K562 (cell line): ENCODE results near the gene NKAPL. TPM values are rescaled to one million over a fixed set of nuclear protein-coding genes. Genes with fewer than 3 reads are reported as not detected.

Source experiments
- C11orf30 ChIP-seq: fragments of 450-650 bp; IDR thresholded peaks from 2 replicates; pipeline ENCODE4 v1.6.1; 2016; ENCODE audit warnings: low read depth, mild to moderate bottlenecking
- CREB1 ChIP-seq, 2 experiments: sonication (generic) in 1 of 2; formaldehyde crosslinking in 1 of 2; IDR thresholded peaks; 2 replicates each; pipeline versions ENCODE4 v1.6.1 to v1.8.0; 2012 to 2022; ENCODE audit warnings: inconsistent platforms in 1 of 2, mild to moderate bottlenecking in 1 of 2, missing genetic modification reagents in 1 of 2, moderate library complexity in 1 of 2
- GATA2 ChIP-seq: sonication (generic); formaldehyde crosslinking; IDR thresholded peaks from 2 replicates; pipeline ENCODE4 v1.4.0; 2020; ENCODE audit warnings: mild to moderate bottlenecking, missing genetic modification reagents
- IRF2 ChIP-seq: sonication (generic); formaldehyde crosslinking; IDR thresholded peaks from 2 replicates; pipeline ENCODE4 v1.8.1; 2022; ENCODE audit warnings: mild to moderate bottlenecking, missing genetic modification reagents
- MCM7 ChIP-seq, 2 experiments: fragments of 450-650 bp; IDR thresholded peaks; 2 replicates each; pipeline ENCODE4 v1.6.1; 2016 to 2018
- MEF2D ChIP-seq: conservative IDR thresholded peaks from 2 replicates; pipeline ENCODE4 v1.6.1; 2016; ENCODE audit warnings: low read depth, missing genetic modification characterization, missing compliant biosample characterization
- MTA2 ChIP-seq: fragments of 450-650 bp; IDR thresholded peaks from 2 replicates; pipeline ENCODE4 v1.6.1; 2016; ENCODE audit warnings: low read depth
- PHB2 ChIP-seq: fragments of 450-650 bp; IDR thresholded peaks from 2 replicates; pipeline ENCODE4 v1.6.1; 2017; ENCODE audit warnings: low read depth
- POLR3A ChIP-seq: IDR thresholded peaks from 2 replicates; pipeline ENCODE4 v1.6.1; 2011; ENCODE audit warnings: borderline replicate concordance, mild to moderate bottlenecking, moderate library complexity; ENCODE audit not compliant: insufficient read length, insufficient read depth; ENCODE audit errors: extremely low read depth
- PRPF4 ChIP-seq: fragments of 200-400 bp; formaldehyde crosslinking; IDR thresholded peaks from one replicate; pipeline ENCODE4 v1.6.1; 2017; ENCODE audit warnings: low read length, low read depth, mild to moderate bottlenecking; ENCODE audit not compliant: insufficient read depth, poor library complexity, severe bottlenecking
- SMARCB1 ChIP-seq: IDR thresholded peaks from 2 replicates; pipeline ENCODE4 v1.6.1; 2011; ENCODE audit warnings: improper control_type of control experiment, low read depth; ENCODE audit not compliant: insufficient read length
- SNRNP70 ChIP-seq: fragments of 200-400 bp; formaldehyde crosslinking; optimal IDR thresholded peaks from 2 replicates; pipeline ENCODE3; 2017; ENCODE audit warnings: low read depth, low read length
- TARDBP ChIP-seq: fragments of 450-650 bp; IDR thresholded peaks from 2 replicates; pipeline ENCODE4 v1.6.1; 2016
- TSC22D4 ChIP-seq: fragments of 450-650 bp; IDR thresholded peaks from 2 replicates; pipeline ENCODE4 v1.6.1; 2016; ENCODE audit warnings: missing genetic modification characterization, missing biosample characterization, control low read depth
- ZZZ3 ChIP-seq: fragments of 450-650 bp; IDR thresholded peaks from 2 replicates; pipeline ENCODE4 v1.6.1; 2016; ENCODE audit warnings: antibody characterized with exemption, mild to moderate bottlenecking, moderate library complexity
- polyA plus RNA-seq, 8 experiments: library from polyadenylated mRNA; depleted of rRNA in 4 of 8; stranded (reverse) in 5 of 8; unstranded in 3 of 8; fragments of >200 nt; fragmentation: Nextera tagmentation in 2 of 8; fragmentation: Illumina TruSeq in 1 of 8; extraction: Ambion mirVana in 2 of 8; extraction: Trizol in 1 of 8; gene quantifications; 2 replicates each; pipeline versions ENCODE4 v1.2.1 to v1.2.3, GENCODE V29; 2011 to 2014; ENCODE audit warnings: inconsistent platforms in 1 of 8, missing spikeins in 1 of 8
- total RNA-seq, 7 experiments: library from RNA; depleted of rRNA in 6 of 7; stranded (reverse); fragments of >200 nt in 6 of 7; fragmentation: Illumina TruSeq in 2 of 7; extraction: Trizol in 2 of 7; gene quantifications; 2 replicates each; pipeline versions ENCODE4 v1.2.1 to v1.2.3, GENCODE V29; 2011 to 2021; ENCODE audit warnings: low replicate concordance in 1 of 7
- TF ChIP-seq, protein P1 (sequence below): fragments of 450-650 bp; IDR thresholded peaks from 2 replicates; pipeline ENCODE4 v1.6.1; 2016; ENCODE audit warnings: low read depth, mild to moderate bottlenecking, moderate library complexity
- TF ChIP-seq, protein P2 (sequence below), 2 experiments: fragments of 200-800 bp in 1 of 2; sonication (Bioruptor generic) in 1 of 2; sonication (generic) in 1 of 2; formaldehyde crosslinking in 1 of 2; IDR thresholded peaks in 1 of 2; conservative IDR thresholded peaks in 1 of 2; 2 replicates each; pipeline versions ENCODE4 v1.5.0 to v1.6.1; 2016 to 2020; ENCODE audit warnings: missing compliant biosample characterization in 1 of 2, missing genetic modification characterization in 1 of 2, missing genetic modification reagents in 1 of 2
- TF ChIP-seq, protein P3 (sequence below): fragments of 250-450 bp; sonication (Bioruptor Pico); IDR thresholded peaks from 2 replicates; pipeline ENCODE4 v1.8.0; 2021; ENCODE audit warnings: mild to moderate bottlenecking, moderate library complexity
- TF ChIP-seq, protein P4 (sequence below), 2 experiments: fragments of 450-650 bp; IDR thresholded peaks; 2 replicates each; pipeline ENCODE4 v1.6.1; 2016

NKAPL gene
- total and polyA plus RNA-seq, 9 of the 15 experiments (the other 6 are each of a cell fraction or from before 2014, with no cell fraction given): not detected

DNA sequence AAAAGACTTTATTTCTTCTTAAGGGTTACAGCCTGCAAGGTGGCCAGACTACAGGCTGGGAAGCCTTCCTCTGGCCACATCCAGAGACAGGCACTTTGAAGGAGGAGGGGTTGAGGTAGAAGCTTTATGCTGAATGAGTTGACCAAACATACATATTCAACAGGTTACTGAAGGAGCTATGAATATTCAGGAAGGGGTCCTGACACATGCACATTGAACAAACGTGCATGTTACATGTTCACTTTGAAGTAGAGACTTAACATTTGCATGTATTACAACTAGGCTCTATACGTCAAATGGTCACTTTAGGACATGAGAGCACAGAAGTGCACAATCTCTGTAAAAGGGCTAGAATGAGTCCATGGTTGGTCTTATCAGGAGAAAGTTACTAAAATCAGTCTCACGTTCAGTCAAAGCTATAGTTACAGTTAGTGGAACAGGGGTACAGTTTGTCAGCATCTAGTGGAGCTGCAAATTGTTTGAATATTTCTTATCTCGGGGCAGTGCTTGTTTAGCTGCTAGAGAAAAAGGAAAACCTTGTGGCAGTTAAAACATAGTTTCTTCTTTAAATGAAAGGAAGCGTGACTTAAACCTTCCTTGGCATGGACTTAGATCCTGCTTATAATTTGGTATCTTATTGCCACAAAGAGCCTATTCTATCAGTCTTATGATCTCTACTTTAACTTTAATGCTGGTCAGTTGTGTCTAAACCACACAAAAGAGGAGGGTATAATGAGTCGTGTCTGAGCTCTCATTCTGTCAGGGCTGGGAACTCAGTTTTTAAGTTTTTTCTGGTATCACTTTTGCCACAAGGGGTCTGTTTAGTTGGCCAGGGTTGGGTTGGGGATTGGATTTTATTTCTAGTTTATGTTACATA is 38.6 kb upstream of the NKAPL start (continued):
- TF ChIP-seq, protein P1, sequence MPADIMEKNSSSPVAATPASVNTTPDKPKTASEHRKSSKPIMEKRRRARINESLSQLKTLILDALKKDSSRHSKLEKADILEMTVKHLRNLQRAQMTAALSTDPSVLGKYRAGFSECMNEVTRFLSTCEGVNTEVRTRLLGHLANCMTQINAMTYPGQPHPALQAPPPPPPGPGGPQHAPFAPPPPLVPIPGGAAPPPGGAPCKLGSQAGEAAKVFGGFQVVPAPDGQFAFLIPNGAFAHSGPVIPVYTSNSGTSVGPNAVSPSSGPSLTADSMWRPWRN: no peak
- TF ChIP-seq MEF2D (tag) (no peak), SMARCB1 (no peak), CREB1 (IDR thresholded peaks at IDR 0.05) (no peak), CREB1 (CRISPR knock-in tag; IDR thresholded peaks at IDR 0.05) (no peak), MTA2 (no peak), PRPF4 (no peak), IRF2 (CRISPR knock-in tag) (no peak), TARDBP (no peak), MCM7 (IDR thresholded peaks at IDR 0.05) (no peak), GATA2 (CRISPR knock-in tag) (peak; percentile 45; the same call in 1 of the 2 replicates), C11orf30 (no peak), PHB2 (no peak), TSC22D4 (no peak), ZZZ3 (no peak), POLR3A (no peak), SNRNP70 (no peak)
- TF ChIP-seq, protein P2, sequence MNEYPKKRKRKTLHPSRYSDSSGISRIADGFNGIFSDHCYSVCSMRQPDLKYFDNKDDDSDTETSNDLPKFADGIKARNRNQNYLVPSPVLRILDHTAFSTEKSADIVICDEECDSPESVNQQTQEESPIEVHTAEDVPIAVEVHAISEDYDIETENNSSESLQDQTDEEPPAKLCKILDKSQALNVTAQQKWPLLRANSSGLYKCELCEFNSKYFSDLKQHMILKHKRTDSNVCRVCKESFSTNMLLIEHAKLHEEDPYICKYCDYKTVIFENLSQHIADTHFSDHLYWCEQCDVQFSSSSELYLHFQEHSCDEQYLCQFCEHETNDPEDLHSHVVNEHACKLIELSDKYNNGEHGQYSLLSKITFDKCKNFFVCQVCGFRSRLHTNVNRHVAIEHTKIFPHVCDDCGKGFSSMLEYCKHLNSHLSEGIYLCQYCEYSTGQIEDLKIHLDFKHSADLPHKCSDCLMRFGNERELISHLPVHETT (CRISPR knock-in tag; conservative IDR thresholded peaks at IDR 0.05 in 1 of 2, IDR thresholded peaks at IDR 0.05 in 1 of 2): no peak
- TF ChIP-seq, protein P3, sequence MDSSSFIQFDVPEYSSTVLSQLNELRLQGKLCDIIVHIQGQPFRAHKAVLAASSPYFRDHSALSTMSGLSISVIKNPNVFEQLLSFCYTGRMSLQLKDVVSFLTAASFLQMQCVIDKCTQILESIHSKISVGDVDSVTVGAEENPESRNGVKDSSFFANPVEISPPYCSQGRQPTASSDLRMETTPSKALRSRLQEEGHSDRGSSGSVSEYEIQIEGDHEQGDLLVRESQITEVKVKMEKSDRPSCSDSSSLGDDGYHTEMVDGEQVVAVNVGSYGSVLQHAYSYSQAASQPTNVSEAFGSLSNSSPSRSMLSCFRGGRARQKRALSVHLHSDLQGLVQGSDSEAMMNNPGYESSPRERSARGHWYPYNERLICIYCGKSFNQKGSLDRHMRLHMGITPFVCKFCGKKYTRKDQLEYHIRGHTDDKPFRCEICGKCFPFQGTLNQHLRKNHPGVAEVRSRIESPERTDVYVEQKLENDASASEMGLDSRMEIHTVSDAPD (CRISPR knock-in tag): no peak
- TF ChIP-seq, protein P4, sequence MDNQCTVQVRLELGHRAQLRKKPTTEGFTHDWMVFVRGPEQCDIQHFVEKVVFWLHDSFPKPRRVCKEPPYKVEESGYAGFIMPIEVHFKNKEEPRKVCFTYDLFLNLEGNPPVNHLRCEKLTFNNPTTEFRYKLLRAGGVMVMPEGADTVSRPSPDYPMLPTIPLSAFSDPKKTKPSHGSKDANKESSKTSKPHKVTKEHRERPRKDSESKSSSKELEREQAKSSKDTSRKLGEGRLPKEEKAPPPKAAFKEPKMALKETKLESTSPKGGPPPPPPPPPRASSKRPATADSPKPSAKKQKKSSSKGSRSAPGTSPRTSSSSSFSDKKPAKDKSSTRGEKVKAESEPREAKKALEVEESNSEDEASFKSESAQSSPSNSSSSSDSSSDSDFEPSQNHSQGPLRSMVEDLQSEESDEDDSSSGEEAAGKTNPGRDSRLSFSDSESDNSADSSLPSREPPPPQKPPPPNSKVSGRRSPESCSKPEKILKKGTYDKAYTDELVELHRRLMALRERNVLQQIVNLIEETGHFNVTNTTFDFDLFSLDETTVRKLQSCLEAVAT (IDR thresholded peaks at IDR 0.05): no peak
